WI38 (cell line): ENCODE measurements around the gene HAL.

Experiments used
- H3K4me3 ChIP-seq: 2 replicates; pipeline ENCODE4 v1.5.1; 2011; ENCODE audit warnings: low read depth, mild to moderate bottlenecking, control low read depth, low read length
- CTCF ChIP-seq: IDR thresholded peaks from 2 replicates; pipeline ENCODE4 v1.5.1; 2012; ENCODE audit warnings: low read depth, mild to moderate bottlenecking, control low read depth, low read length

The HAL gene, protein sequence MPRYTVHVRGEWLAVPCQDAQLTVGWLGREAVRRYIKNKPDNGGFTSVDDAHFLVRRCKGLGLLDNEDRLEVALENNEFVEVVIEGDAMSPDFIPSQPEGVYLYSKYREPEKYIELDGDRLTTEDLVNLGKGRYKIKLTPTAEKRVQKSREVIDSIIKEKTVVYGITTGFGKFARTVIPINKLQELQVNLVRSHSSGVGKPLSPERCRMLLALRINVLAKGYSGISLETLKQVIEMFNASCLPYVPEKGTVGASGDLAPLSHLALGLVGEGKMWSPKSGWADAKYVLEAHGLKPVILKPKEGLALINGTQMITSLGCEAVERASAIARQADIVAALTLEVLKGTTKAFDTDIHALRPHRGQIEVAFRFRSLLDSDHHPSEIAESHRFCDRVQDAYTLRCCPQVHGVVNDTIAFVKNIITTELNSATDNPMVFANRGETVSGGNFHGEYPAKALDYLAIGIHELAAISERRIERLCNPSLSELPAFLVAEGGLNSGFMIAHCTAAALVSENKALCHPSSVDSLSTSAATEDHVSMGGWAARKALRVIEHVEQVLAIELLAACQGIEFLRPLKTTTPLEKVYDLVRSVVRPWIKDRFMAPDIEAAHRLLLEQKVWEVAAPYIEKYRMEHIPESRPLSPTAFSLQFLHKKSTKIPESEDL

DNA sequence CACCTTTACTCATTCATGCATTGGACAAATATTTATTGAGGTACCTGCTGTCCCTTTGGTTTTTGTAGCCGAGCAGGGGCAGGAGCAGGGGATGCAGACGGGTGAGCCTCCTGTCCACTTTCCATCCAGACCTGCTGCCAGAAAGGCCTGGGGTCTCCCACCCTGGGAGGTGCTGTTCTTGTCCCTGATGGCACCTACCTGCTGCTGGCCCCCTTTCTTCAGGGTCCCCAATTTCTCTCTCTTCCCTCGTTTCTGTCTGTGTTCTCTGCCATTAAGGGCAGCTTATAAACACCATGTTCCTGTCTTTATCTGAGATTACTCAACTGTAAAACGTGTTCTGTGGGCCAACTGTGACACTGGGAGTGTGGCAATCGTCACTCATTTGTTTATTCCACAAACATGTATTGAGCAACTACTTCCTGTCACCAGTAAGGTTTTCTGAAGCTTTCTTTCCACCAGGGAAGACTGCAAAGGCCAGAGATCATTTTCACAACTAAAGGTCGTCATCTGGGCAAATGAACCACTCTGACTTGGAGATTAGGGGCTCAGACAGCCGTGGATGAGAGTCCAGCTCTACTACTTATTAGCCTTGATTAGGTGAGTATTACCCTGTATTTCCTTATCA, at the start of gene HAL:
Gene HAL, minus strand, starts transcription at position 311 of the 625 bp plus-strand sequence. CDS start 434 bp downstream, outside the sequence.
- H3K4me3 ChIP-seq, result no peak within 1 kb of the TSS
- TF ChIP-seq CTCF, result no peak

GRCh38 chr12:96045566-96045965, 49.4 kb upstream of the HAL start:
- TF ChIP-seq CTCF, result no peak
- no peak overlapping the region for H3K4me3 ChIP-seq

DNA sequence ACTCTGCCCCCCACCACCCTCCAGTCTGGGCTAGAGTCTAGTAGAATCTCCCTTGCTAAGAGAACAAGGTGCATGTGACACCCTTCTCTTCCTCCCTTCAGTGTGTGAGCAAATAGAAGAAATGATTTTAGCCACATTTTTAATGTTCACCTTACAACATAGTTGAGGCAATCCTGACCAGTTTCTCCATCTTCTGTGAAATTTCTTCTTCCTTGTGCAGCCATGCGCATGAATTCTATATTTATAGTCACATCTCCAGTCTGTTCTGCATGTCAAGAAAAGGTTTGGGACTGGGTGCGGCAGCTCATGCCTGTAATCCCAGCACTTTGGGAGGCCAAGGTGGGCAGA, 48.8 kb upstream of the HAL start:
- TF ChIP-seq CTCF, result no peak
- H3K4me3 ChIP-seq, result no peak overlapping the region

GRCh38 chr12:96044017-96044942, 48.1 kb upstream of the HAL start:
- no peak for TF ChIP-seq CTCF
- H3K4me3 ChIP-seq, result no peak overlapping the region

DNA sequence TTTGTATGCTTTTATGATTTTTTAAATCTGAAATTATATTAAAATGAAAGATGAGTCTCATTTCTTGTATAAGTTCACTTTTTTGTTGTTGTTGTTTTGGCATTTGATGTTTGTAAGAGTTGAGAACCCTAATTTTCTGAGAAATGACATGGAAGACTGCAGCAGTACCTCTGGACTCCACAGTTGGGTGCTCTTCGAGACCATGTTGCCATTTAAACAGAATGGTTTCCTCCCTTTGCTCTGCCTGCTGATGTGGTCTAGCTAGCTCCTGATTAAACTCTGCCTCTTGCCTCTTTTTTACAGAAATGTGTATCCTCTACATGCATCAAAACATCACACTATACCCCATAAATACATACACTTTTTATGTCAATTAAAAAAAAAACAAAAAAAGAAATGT, 45.0 kb upstream of the HAL start:
- H3K4me3 ChIP-seq, result no peak overlapping the region
- TF ChIP-seq CTCF, result no peak

DNA sequence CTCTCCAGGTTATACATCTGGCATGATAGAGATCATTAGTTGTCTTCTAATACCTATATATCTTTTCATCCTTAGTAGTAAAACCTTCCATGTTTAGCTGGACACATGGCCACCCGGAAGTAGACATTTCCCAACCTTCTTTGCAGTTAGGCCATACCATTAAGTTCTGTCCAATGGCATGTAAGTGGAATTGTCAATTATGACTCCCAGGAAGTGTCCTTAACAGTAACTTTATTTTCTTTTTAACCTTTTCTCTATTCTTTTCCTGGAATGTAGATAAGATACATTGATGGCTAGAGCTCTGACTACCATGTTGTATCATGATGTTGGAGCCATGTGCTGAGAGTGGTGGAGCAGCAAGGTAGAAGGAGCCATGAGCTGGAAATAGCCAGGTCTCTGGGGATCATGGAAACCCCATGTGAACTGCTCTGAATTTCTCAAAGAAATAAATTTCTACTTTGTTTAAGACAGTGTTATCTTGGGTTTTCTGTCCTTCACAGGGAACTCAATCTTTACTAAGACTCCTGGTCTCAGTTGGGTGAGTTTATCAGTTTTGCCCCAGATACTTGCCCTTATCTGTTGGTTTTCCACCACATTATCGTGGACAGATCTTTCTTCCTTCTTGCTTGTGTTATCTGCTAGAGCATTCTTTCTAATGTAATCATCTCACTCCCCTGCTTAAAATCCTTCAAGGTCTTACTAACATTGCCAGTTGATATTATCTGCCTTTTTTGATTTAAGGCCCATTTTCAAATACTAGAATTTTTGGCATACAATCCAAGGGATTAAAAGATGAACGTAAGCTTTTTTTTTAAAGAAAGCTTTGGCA, 44.4 kb upstream of the HAL start:
- no peak for TF ChIP-seq CTCF
- H3K4me3 ChIP-seq, result no peak overlapping the region
